Liver (tissue), 3 donors: ENCODE measurements around the gene UBAP2.

Experiments
- CTCF ChIP-seq: fragments of 150-350 bp; IDR thresholded peaks from 2 replicates; pipeline ENCODE4 v1.5.1; 2017; ENCODE audit warnings: improper control_type of control experiment, low read depth, low read length; ENCODE audit not compliant: missing input control
- EGR1 ChIP-seq, 2 donors: IDR thresholded peaks; 2 replicates each; pipeline ENCODE4 v1.6.1; 2016 to 2018; ENCODE audit warnings: antibody characterized with exemption in 2 of 2, low read depth in 2 of 2
- FOXA2 ChIP-seq: IDR thresholded peaks from 2 replicates; pipeline ENCODE4 v1.6.1; 2016; ENCODE audit warnings: antibody characterized with exemption
- GABPA ChIP-seq, 2 donors: IDR thresholded peaks in 1 of 2; conservative IDR thresholded peaks in 1 of 2; 2 replicates each; pipeline ENCODE4 v1.6.1; 2016; ENCODE audit warnings: antibody characterized with exemption in 2 of 2, mild to moderate bottlenecking in 1 of 2, moderate library complexity in 1 of 2
- HNF4A ChIP-seq, 2 donors: conservative IDR thresholded peaks; 2 replicates each; pipeline ENCODE4 v1.6.1; 2016; ENCODE audit warnings: antibody characterized with exemption in 2 of 2, mild to moderate bottlenecking in 2 of 2
- JUND ChIP-seq, 2 donors: IDR thresholded peaks; 2 replicates each; pipeline ENCODE4 v1.6.1; 2016; ENCODE audit warnings: antibody characterized with exemption in 2 of 2
- MAX ChIP-seq: IDR thresholded peaks from 2 replicates; pipeline ENCODE4 v1.6.1; 2016; ENCODE audit warnings: antibody characterized with exemption
- NR2F2 ChIP-seq: IDR thresholded peaks from 2 replicates; pipeline ENCODE4 v1.6.1; 2016; ENCODE audit warnings: antibody characterized with exemption
- RAD21 ChIP-seq, 2 donors: IDR thresholded peaks; 2 replicates each; pipeline ENCODE4 v1.6.1; 2016; ENCODE audit warnings: antibody characterized with exemption in 2 of 2, mild to moderate bottlenecking in 2 of 2
- REST ChIP-seq: IDR thresholded peaks from 2 replicates; pipeline ENCODE4 v1.6.1; 2016; ENCODE audit warnings: antibody characterized with exemption, mild to moderate bottlenecking
- TAF1 ChIP-seq: conservative IDR thresholded peaks from 2 replicates; pipeline ENCODE4 v1.6.1; 2016; ENCODE audit warnings: antibody characterized with exemption, mild to moderate bottlenecking
- YY1 ChIP-seq: IDR thresholded peaks from 2 replicates; pipeline ENCODE4 v1.6.1; 2016; ENCODE audit warnings: antibody characterized with exemption, mild to moderate bottlenecking
- TF ChIP-seq, protein P1 (sequence below): IDR thresholded peaks from 2 replicates; pipeline ENCODE4 v1.6.1; 2016; ENCODE audit warnings: antibody characterized with exemption
- donor health status: healthy.
- donor health status: healthy.

DNA sequence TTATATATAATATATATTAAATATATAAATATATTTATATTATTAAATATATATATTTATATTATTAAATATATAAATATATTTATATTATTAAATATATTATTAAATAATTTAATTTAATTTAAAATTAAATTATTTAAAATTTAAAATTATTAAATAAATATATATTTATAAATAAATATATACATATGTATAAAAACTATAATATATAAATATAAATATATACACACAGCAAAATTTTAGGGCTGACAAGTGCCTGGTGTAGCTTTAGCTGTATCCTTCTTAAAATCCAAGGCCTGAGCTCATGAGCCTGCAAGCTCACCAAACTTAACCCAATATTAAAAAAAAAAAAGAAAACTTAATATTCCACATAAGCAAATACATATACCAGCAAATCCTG lies 53.2 kb downstream of the UBAP2 start:
- TF ChIP-seq CTCF (no peak), YY1 (no peak), REST (no peak), NR2F2 (no peak), HNF4A (conservative IDR thresholded peaks at IDR 0.05) (no peak), TAF1 (no peak), RAD21 (IDR thresholded peaks at IDR 0.05) (no peak), EGR1 (IDR thresholded peaks at IDR 0.05; ENCODE audit: low read depth in 2 of 2) (no peak), JUND (IDR thresholded peaks at IDR 0.05) (no peak), MAX (no peak), FOXA2 (no peak), GABPA (IDR thresholded peaks at IDR 0.05 in 1 of 2, conservative IDR thresholded peaks at IDR 0.05 in 1 of 2) (no peak)
- TF ChIP-seq, protein P1, sequence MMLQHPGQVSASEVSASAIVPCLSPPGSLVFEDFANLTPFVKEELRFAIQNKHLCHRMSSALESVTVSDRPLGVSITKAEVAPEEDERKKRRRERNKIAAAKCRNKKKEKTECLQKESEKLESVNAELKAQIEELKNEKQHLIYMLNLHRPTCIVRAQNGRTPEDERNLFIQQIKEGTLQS: no peak
